ENCODE data around the gene GALNT10. TPM values are rescaled to one million over a fixed set of nuclear protein-coding genes. Genes with fewer than 3 reads are reported as not detected.

GALNT10 gene
- total RNA-seq, 1 experiment from 2014 or later: 68.2 TPM

DNA sequence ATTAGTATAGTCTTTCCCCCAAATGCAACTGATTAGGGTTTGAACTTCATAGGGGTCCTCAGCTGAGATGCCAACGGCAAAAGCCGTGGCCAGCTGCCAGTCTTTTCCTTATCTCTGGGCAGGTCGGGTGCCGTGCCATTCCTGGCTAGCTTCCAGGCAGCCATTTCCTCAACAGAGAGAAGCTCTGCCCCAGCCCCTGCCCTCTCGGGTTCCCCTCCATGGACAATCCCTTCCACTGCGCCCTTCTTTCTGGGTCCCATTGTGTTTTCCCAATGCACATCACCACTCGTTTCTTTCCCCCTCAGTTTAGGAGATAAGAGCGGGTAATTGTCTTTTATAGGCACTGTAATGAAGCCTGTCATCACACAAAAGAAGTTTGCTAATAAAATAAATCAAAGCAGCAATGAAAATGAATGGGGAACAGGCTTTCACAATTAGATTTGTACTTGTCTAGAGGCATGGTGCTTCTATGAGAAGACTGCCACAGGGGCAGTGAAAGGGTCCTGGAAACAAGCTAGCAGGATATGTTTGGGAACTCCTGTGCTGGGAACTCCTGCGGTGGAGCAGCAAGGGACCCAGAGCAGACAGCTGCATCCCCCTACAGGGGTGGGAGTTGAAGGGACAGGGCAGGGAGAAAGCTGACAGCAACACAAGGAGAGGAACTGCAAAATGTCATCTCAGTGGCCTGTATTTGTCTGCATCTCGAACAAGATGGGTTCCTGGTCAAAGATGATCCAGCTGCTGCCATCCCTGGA lies 207.3 kb downstream of the GALNT10 start:
- Mint-ChIP-seq H3K9me3 (ENCODE audit: low read depth, unreplicated experiment) (no peaks in the 10 kb centered on the region), H3K36me3 (ENCODE audit: insufficient read depth, unreplicated experiment) (peaks cover 15% of the 10 kb centered on the region), H3K4me3 (ENCODE audit: low read depth, unreplicated experiment) (no peak overlapping the region), H3K4me1 (ENCODE audit: low read depth, unreplicated experiment) (peaks cover 46% of the 10 kb centered on the region), H3K27me3 (ENCODE audit: unreplicated experiment) (no peaks in the 10 kb centered on the region), H3K27ac (ENCODE audit: unreplicated experiment) (no peak overlapping the region)
- intact Hi-C loops (cut with micrococcal nuclease; ENCODE audit: unreplicated experiment): loop anchor here (2.0 kb wide), 1 partner anchor 325 kb away; no protein-coding TSS in a partner anchor
- CTCF ChIA-PET: interaction anchor here (0.6 to 2.0 kb wide), 12 partner anchors 8 to 697 kb away, joined by 3 to 11 read pairs (median 5); partner anchors contain the start of gene GALNT10
- no TSS peak for BruUV-seq (replicated peaks)
- peak; percentile 86 for DNase-seq
- peak; percentile 36 for TF ChIP-seq CTCF (IDR thresholded peaks at IDR 0.05; ENCODE audit: unreplicated experiment)

- no TSS peak for BruUV-seq (replicated peaks)
- CTCF ChIA-PET: no interaction called here
- Mint-ChIP-seq H3K4me1 (ENCODE audit: low read depth, unreplicated experiment) (peaks cover 24% of the 10 kb centered on the region), H3K36me3 (ENCODE audit: insufficient read depth, unreplicated experiment) (peaks cover 5% of the 10 kb centered on the region), H3K4me3 (ENCODE audit: low read depth, unreplicated experiment) (no peak overlapping the region), H3K9me3 (ENCODE audit: low read depth, unreplicated experiment) (no peaks in the 10 kb centered on the region), H3K27ac (ENCODE audit: unreplicated experiment) (no peak overlapping the region), H3K27me3 (ENCODE audit: unreplicated experiment) (no peaks in the 10 kb centered on the region)
- no peak for DNase-seq
- TF ChIP-seq CTCF (IDR thresholded peaks at IDR 0.05; ENCODE audit: unreplicated experiment): no peak
- intact Hi-C loops (cut with micrococcal nuclease; ENCODE audit: unreplicated experiment): no loop called here
Observed at GRCh38 chr5:154400678-154401077, 210.1 kb downstream of the GALNT10 start.

DNA sequence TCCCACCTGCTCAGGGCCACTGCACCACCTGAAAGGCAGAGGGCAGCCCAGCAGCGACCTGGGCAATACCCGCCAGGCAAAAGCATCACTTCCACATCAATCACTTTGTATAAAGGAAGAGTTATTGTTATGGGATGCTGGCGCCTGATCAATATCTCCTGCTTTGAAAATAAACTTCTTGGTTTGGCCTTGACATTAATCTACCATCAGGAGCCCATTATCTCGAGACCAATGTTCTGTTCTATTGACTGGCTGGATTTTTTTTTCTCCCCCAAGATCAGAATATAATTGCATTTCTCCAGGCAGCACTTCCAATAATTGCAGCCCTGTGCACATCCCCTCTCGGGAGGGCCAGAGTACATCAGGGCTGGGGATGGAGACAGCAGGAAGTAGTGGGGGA lies 210.8 kb downstream of the GALNT10 start:
- Mint-ChIP-seq H3K9me3 (ENCODE audit: low read depth, unreplicated experiment) (no peaks in the 10 kb centered on the region), H3K27me3 (ENCODE audit: unreplicated experiment) (no peaks in the 10 kb centered on the region), H3K4me3 (ENCODE audit: low read depth, unreplicated experiment) (no peak overlapping the region), H3K27ac (ENCODE audit: unreplicated experiment) (no peak overlapping the region), H3K36me3 (ENCODE audit: insufficient read depth, unreplicated experiment) (no peaks in the 10 kb centered on the region), H3K4me1 (ENCODE audit: low read depth, unreplicated experiment) (peaks cover 17% of the 10 kb centered on the region)
- no TSS peak for BruUV-seq (replicated peaks)
- no peak for DNase-seq
- TF ChIP-seq CTCF (IDR thresholded peaks at IDR 0.05; ENCODE audit: unreplicated experiment): no peak
- intact Hi-C loops (cut with micrococcal nuclease; ENCODE audit: unreplicated experiment): no loop called here
- CTCF ChIA-PET: no interaction called here

GRCh38 chr5:154401931-154402330 lies 211.4 kb downstream of the GALNT10 start:
- peaks cover 15% of the 10 kb centered on the region for H3K4me1 Mint-ChIP-seq (ENCODE audit: low read depth, unreplicated experiment)
- H3K27me3 Mint-ChIP-seq (ENCODE audit: unreplicated experiment): no peaks in the 10 kb centered on the region
- no peak overlapping the region for H3K4me3 Mint-ChIP-seq (ENCODE audit: low read depth, unreplicated experiment)
- H3K9me3 Mint-ChIP-seq (ENCODE audit: low read depth, unreplicated experiment): no peaks in the 10 kb centered on the region
- CTCF ChIA-PET: no interaction called here
- intact Hi-C loops (cut with micrococcal nuclease; ENCODE audit: unreplicated experiment): no loop called here
- no peak for TF ChIP-seq CTCF (IDR thresholded peaks at IDR 0.05; ENCODE audit: unreplicated experiment)
- DNase-seq: no peak
- H3K36me3 Mint-ChIP-seq (ENCODE audit: insufficient read depth, unreplicated experiment): peaks cover 1% of the 10 kb centered on the region
- BruUV-seq (replicated peaks): no TSS peak
- no peak overlapping the region for H3K27ac Mint-ChIP-seq (ENCODE audit: unreplicated experiment)
